HG03521 (cell line): ENCODE data around the gene AGGF1.
"Not testable (repeated sequence)": the region's sequence is repeated elsewhere in the genome, so short reads cannot be mapped to it uniquely, and the experiment has no call there.

Source experiments
- ATAC-seq: cut with Tn5 transposase; IDR thresholded peaks from one replicate; pipeline ENCODE4 v1.9.1; 2021; ENCODE audit warnings: mild to moderate bottlenecking, moderate library complexity; ENCODE audit not compliant: unreplicated experiment

The AGGF1 gene

GRCh38 chr5:77083088-77083487 lies 52.9 kb downstream of the AGGF1 start:
- no peak for ATAC-seq

DNA sequence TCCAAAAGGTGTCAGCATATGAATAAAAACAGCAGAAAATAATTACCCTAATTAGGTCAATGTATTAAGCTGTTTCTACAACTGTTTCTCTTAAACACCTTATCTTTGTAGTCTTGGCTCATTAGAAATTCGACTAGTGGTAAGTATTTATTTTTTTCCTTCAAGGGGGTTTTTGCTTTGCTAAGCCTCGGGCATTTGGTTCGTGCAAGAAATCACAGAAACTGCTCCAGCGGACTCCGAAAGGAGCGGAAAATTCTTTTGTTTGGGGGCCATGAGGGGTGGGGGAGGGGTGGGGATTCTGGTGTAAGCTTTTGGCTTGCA lies 56.1 kb downstream of the AGGF1 start:
- ATAC-seq, result no peak

GRCh38 chr5:77086689-77087483 lies 56.7 kb downstream of the AGGF1 start, which contains the start of gene ZBED3:
TSS of gene ZBED3 (minus strand) at chr5:77087285. CDS start at chr5:77077878, 9,407 bp downstream.
- ATAC-seq, result peak; percentile 45

DNA sequence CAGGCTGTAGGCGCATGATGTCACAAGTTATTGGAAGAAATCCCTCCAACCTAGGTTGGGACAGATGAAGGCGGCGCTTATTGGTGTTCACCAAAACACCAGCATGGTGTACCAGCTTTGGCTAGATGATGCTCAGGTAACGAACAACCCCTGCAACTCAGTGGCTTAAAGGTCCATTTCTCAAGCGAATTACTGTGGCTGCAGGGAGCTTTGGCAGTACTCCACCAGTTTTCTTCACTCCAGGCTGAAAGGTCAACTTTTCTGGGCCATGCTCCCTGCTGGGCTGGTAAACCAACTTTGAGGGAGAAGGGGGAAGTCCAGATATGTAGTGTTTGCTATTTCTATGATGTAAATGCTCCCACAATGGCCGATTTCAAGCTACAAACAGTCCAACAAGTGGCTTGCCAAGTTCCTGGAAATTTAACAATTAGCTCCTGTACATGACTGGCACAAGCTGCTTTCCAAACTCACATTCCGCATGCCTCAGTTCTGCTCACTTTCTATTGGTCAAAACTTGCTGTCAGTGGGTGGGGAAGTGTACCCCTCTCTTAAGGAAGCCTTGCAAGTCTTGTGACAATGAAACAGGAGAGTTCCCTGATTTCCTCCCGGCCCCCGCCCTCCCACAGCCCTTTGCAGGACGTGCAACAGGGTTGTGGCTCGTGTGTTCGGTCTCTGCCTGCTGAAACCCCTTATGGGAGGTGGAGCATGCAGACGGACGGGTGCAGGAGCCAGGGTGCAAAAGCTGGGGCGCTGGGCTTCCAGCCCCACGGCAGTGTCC lies 57.5 kb downstream of the AGGF1 start:
- no peak for ATAC-seq

DNA sequence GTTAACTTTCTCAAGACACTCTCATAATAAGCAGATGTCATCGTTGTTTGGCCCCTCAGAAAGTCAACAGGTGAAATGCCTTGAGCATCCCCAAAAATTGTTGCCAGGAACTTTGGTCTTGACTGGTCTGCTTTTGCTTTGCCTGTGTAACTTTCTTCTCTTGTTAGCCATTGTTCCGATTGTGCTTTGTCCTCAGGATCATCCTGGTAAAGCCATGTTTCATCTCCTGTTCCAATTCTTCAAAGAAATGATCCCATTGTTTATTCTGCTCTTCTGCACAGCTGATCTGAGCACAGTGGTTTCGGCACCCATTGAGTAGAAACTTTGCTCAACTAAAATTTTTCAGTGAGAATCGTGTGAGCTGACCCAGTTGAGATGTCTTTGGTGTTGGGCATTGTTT lies 65.0 kb downstream of the AGGF1 start:
- no peak for ATAC-seq

- ATAC-seq, result no peak
Measured at GRCh38 chr5:77101298-77101697, 71.1 kb downstream of the AGGF1 start.

- no peak for ATAC-seq
Measured at GRCh38 chr5:77102549-77102948, 72.3 kb downstream of the AGGF1 start.

- ATAC-seq, result no peak
Measured at GRCh38 chr5:77103457-77103856, 73.3 kb downstream of the AGGF1 start.

- ATAC-seq, result no peak
Measured at GRCh38 chr5:77104813-77105212, 74.6 kb downstream of the AGGF1 start.

GRCh38 chr5:77107035-77107434 lies 76.8 kb downstream of the AGGF1 start:
- not testable (repeated sequence) for ATAC-seq
